GM10248 (cell line): ENCODE results near the gene TMEM9B.

Experiments
- CTCF ChIA-PET: fragments of 300-600 bp; sonication (Branson Sonifier 250); formaldehyde crosslinking; extraction: SDS; loops from one replicate; lab custom pipeline; 2021; ENCODE audit warnings: antibody characterized with exemption; lab: Yijun Ruan, JAX
- POLR2A ChIA-PET: fragments of 350-650 bp; sonication (Branson Sonifier 250); formaldehyde crosslinking; extraction: SDS; loops from one replicate; lab custom pipeline; 2020; ENCODE audit warnings: antibody characterized with exemption; lab: Yijun Ruan, JAX
- DNase-seq: peaks from one replicate; pipeline ENCODE4 v3.0.0; 2012; ENCODE audit errors: extremely low spot score
- CTCF ChIP-seq: IDR thresholded peaks from 2 replicates; pipeline ENCODE4 v1.5.1; 2012; ENCODE audit warnings: mild to moderate bottlenecking, low read depth; ENCODE audit errors: extremely low read depth, missing control alignments, control extremely low read depth

Gene TMEM9B

GRCh38 chr11:8905528-8906165 lies 58.6 kb downstream of the TMEM9B start:
- DNase-seq: no peak
- no peak for TF ChIP-seq CTCF
- POLR2A ChIA-PET: no interaction called here
- CTCF ChIA-PET: no interaction called here

- ChIA-PET POLR2A (no interaction called here), CTCF (no interaction called here)
- DNase-seq: no peak
- no peak for TF ChIP-seq CTCF
Measured at GRCh38 chr11:8899119-8899753, 65.0 kb downstream of the TMEM9B start.
